ENCODE measurements around the gene MARCHF5.

- no peak for TF ChIP-seq SUZ12 (IDR thresholded peaks at IDR 0.05; ENCODE audit: extremely low read depth, insufficient read depth, insufficient read length)
- TF ChIP-seq YY1 (IDR thresholded peaks at IDR 0.05; ENCODE audit: insufficient read depth, insufficient read length) = no peak
Measured at GRCh38 chr10:92241501-92241900, 49.5 kb upstream of the MARCHF5 start.

Data from NT2/D1 (cell line).